Measurements from ENCODE around the gene ENO2.

DNA sequence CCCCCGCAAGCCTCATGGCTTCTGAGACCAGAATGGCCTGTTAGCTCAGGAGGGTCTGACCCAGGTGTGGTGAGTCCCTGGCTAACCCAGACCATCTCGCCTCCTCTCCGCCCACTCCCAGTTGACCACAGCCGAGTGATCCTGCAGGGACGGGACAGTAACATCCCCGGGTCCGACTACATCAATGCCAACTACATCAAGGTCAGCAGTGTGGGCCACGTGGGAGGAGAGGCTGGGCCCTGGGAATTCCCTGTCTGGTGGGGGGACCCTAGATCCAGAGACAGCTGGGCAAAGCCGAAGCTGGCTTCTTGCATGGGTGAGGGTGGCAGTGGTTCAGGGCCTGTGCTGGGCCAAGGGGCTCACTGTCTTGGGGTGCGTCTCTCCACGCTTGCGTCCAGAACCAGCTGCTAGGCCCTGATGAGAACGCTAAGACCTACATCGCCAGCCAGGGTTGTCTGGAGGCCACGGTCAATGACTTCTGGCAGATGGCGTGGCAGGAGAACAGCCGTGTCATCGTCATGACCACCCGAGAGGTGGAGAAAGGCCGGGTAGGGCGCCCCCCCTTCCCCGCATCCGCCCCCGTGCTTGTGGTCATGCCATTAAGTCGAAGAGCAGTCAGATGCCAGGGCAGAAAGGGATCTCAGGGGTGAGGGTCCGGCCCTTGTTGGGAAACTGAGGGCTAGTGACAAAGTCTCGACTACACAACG lies 41.8 kb downstream of the ENO2 start:
- TF ChIP-seq, protein P1, sequence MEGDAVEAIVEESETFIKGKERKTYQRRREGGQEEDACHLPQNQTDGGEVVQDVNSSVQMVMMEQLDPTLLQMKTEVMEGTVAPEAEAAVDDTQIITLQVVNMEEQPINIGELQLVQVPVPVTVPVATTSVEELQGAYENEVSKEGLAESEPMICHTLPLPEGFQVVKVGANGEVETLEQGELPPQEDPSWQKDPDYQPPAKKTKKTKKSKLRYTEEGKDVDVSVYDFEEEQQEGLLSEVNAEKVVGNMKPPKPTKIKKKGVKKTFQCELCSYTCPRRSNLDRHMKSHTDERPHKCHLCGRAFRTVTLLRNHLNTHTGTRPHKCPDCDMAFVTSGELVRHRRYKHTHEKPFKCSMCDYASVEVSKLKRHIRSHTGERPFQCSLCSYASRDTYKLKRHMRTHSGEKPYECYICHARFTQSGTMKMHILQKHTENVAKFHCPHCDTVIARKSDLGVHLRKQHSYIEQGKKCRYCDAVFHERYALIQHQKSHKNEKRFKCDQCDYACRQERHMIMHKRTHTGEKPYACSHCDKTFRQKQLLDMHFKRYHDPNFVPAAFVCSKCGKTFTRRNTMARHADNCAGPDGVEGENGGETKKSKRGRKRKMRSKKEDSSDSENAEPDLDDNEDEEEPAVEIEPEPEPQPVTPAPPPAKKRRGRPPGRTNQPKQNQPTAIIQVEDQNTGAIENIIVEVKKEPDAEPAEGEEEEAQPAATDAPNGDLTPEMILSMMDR (IDR thresholded peaks at IDR 0.05): no peak
- TF ChIP-seq POLR2A (IDR thresholded peaks at IDR 0.05): no peak
